Colonic mucosa (tissue), 4 donors: ENCODE data around the gene PPFIBP2. TPM values are rescaled to one million over a fixed set of nuclear protein-coding genes. Genes with fewer than 3 reads are reported as not detected.
A peak's percentile ranks its signal among the peaks of the same experiment; 100 is the strongest.

ENCODE experiments used
- DNase-seq: peaks from one replicate; pipeline ENCODE4 v3.0.0-alpha.2; 2020
- H3K27ac ChIP-seq: fragments of 200-600 bp; one replicate; pipeline ENCODE4 v1.8.0; 2021
- H3K27me3 ChIP-seq: fragments of 200-600 bp; one replicate; pipeline ENCODE4 v1.8.0; 2021
- H3K36me3 ChIP-seq: fragments of 200-600 bp; one replicate; pipeline ENCODE4 v1.8.0; 2021
- H3K4me1 ChIP-seq: fragments of 200-600 bp; one replicate; pipeline ENCODE4 v1.8.0; 2021; ENCODE audit warnings: mild to moderate bottlenecking
- H3K4me3 ChIP-seq: fragments of 200-600 bp; one replicate; pipeline ENCODE4 v1.8.0; 2021
- H3K9ac ChIP-seq, 2 donors: one replicate each; pipeline ENCODE4 v1.7.0; 2013; ENCODE audit warnings: control low read depth in 2 of 2, low read depth in 2 of 2, low read length in 2 of 2
- H3K9me3 ChIP-seq: fragments of 200-600 bp; one replicate; pipeline ENCODE4 v1.8.0; 2021
- CTCF ChIP-seq: fragments of 200-600 bp; IDR thresholded peaks from one replicate; pipeline ENCODE4 v1.8.0; 2022; ENCODE audit warnings: antibody characterized with exemption, mild to moderate bottlenecking
- intact Hi-C: fragments of 100-400 bp; cut with DNase I; formaldehyde crosslinking; loops from one replicate; pipeline ENCODE4 v1.14.1; 2022
- total RNA-seq, 2 donors: library from RNA; stranded (reverse); fragmentation: NEBNext Ultra II Directional in 1 of 2; extraction: Animal tissue kit (Norgen Biotek cat#: 25700) in 1 of 2; gene quantifications; one replicate each; pipeline ENCODE4 v1.2.1, GENCODE V29; 2021
- donor health status: healthy.
- donor health status: DM: no; HTN: no; CAD: no.
- donor health status: DM: no; HTN: no; CAD: no.

PPFIBP2 gene
- total RNA-seq, 2 donors from 2014 or later: 54.0 to 67.9 TPM

GRCh38 chr11:7509966-7510365 lies 3.8 kb upstream of the PPFIBP2 start:
- intact Hi-C loops: no loop called here
- H3K4me1 ChIP-seq: peaks cover 11% of the 10 kb centered on the region
- no peak for DNase-seq
- H3K9ac ChIP-seq: no peak overlapping the region
- no peaks in the 10 kb centered on the region for H3K9me3 ChIP-seq
- H3K27me3 ChIP-seq: no peaks in the 10 kb centered on the region
- no peak overlapping the region for H3K27ac ChIP-seq
- H3K4me3 ChIP-seq: no peak overlapping the region
- no peak for TF ChIP-seq CTCF
- no peaks in the 10 kb centered on the region for H3K36me3 ChIP-seq

- H3K27ac ChIP-seq: no peak overlapping the region
- H3K9me3 ChIP-seq: no peaks in the 10 kb centered on the region
- H3K27me3 ChIP-seq: no peaks in the 10 kb centered on the region
- H3K4me1 ChIP-seq: peaks cover 11% of the 10 kb centered on the region
- H3K36me3 ChIP-seq: no peaks in the 10 kb centered on the region
- no peak overlapping the region for H3K4me3 ChIP-seq
- no peak for TF ChIP-seq CTCF
- DNase-seq: peak; percentile 60
- intact Hi-C loops: no loop called here
- peak overlapping the region in 1 of 2 donors; percentile 91 for H3K9ac ChIP-seq
Observed at GRCh38 chr11:7511401-7511800, 2.4 kb upstream of the PPFIBP2 start.

GRCh38 chr11:7512525-7513233 lies 1.1 kb upstream of the PPFIBP2 start:
- peak overlapping the region; percentile 93 for H3K27ac ChIP-seq
- H3K9me3 ChIP-seq: no peaks in the 10 kb centered on the region
- peak overlapping the region; percentile 74 to 91 for H3K9ac ChIP-seq
- no peak for TF ChIP-seq CTCF
- peak; percentile 68 for DNase-seq
- no peaks in the 10 kb centered on the region for H3K27me3 ChIP-seq
- H3K36me3 ChIP-seq: no peaks in the 10 kb centered on the region
- H3K4me3 ChIP-seq: peak overlapping the region; percentile 73
- peaks cover 11% of the 10 kb centered on the region for H3K4me1 ChIP-seq
- intact Hi-C loops: no loop called here

GRCh38 chr11:7514099-7514591 lies 346 bp downstream of the PPFIBP2 start:
- H3K27me3 ChIP-seq: no peaks in the 10 kb centered on the region
- H3K27ac ChIP-seq: peak overlapping the region; percentile 93
- no peaks in the 10 kb centered on the region for H3K36me3 ChIP-seq
- peak; percentile 39 for DNase-seq
- H3K4me3 ChIP-seq: peak overlapping the region; percentile 73
- intact Hi-C loops: no loop called here
- H3K9me3 ChIP-seq: no peaks in the 10 kb centered on the region
- H3K9ac ChIP-seq: peak overlapping the region; percentile 89 to 91
- peaks cover 11% of the 10 kb centered on the region for H3K4me1 ChIP-seq
- TF ChIP-seq CTCF: no peak

GRCh38 chr11:7515447-7515886 lies 1.7 kb downstream of the PPFIBP2 start:
- peak overlapping the region in 1 of 2 donors; percentile 19 for H3K9ac ChIP-seq
- H3K27ac ChIP-seq: no peak overlapping the region
- H3K4me1 ChIP-seq: peaks cover 11% of the 10 kb centered on the region
- intact Hi-C loops: no loop called here
- no peak for DNase-seq
- no peak for TF ChIP-seq CTCF
- H3K4me3 ChIP-seq: no peak overlapping the region
- H3K9me3 ChIP-seq: no peaks in the 10 kb centered on the region
- no peaks in the 10 kb centered on the region for H3K36me3 ChIP-seq
- no peaks in the 10 kb centered on the region for H3K27me3 ChIP-seq
